Subcutaneous abdominal adipose tissue (tissue), 5 donors: Measurements from ENCODE around the gene IFRD2.

Experiments used
- H3K27ac ChIP-seq: one replicate; pipeline ENCODE4 v1.7.0; 2013; ENCODE audit warnings: low read depth, mild to moderate bottlenecking, inconsistent platforms, low read length, moderate library complexity
- H3K27me3 ChIP-seq, 5 donors: one replicate each; pipeline ENCODE4 v1.7.0; 2013; ENCODE audit warnings: low read length in 5 of 5, inconsistent platforms in 1 of 5; ENCODE audit not compliant: control insufficient read depth in 5 of 5, insufficient read depth in 4 of 5
- H3K36me3 ChIP-seq, 5 donors: one replicate each; pipeline ENCODE4 v1.7.0; 2013; ENCODE audit warnings: low read length in 5 of 5; ENCODE audit not compliant: control insufficient read depth in 5 of 5, insufficient read depth in 5 of 5
- H3K4me1 ChIP-seq, 5 donors: one replicate each; pipeline ENCODE4 v1.7.0; 2013; ENCODE audit warnings: low read length in 5 of 5, mild to moderate bottlenecking in 3 of 5, moderate library complexity in 1 of 5; ENCODE audit not compliant: control insufficient read depth in 5 of 5, insufficient read depth in 5 of 5
- H3K4me3 ChIP-seq, 5 donors: one replicate each; pipeline ENCODE4 v1.7.0; 2013; ENCODE audit warnings: low read length in 5 of 5, low read depth in 1 of 5
- H3K9ac ChIP-seq, 5 donors: one replicate each; pipeline ENCODE4 v1.7.0; 2013; ENCODE audit warnings: low read length in 5 of 5, mild to moderate bottlenecking in 4 of 5, moderate library complexity in 3 of 5
- H3K9me3 ChIP-seq, 5 donors: one replicate each; pipeline ENCODE4 v1.7.0; 2013; ENCODE audit warnings: low read length in 5 of 5; ENCODE audit not compliant: control insufficient read depth in 5 of 5
- donor health status: healthy.
- donor health status: healthy.
- donor health status: healthy.
- donor health status: healthy.
- donor health status: healthy.

Gene IFRD2

DNA sequence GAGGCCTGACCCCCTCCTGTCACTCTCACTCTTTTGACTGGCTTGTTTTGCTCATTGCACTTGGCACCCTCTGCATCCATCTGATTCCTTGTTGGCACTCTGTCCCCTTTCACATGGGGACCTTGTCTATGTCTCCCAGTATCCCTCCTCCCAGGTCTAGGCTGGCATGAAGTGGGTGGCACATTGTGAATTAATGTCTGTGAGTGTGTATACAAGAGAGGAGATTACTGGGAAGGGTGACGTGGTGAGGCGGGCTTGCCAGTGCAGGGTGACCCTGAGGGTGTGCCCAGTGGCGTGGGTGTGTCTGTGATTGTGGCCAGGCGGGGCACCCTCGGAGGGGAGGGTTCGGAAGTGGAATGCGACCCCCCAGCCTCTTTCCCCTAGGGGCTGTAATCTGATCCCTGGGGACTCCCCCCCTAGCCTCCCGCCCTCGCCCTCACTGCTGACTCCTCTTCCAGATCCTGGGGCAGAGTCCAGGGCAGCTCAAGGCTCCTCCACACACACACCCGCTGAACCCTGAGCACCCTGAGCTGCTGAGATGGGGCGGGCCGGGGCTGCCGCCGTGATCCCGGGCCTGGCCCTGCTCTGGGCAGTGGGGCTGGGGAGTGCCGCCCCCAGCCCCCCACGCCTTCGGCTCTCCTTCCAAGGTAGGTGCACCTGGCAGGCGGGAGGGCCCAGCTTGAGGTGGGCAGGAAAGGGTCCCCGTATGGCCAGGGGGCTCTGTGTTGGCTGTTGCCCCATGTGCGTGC lies 23.4 kb downstream of the IFRD2 start, which contains the start of gene SEMA3B:
SEMA3B (plus strand) TSS at position 445 of the 749 bp plus-strand sequence; CDS start at position 539, 94 bp downstream.
- Histone ChIP-seq H3K4me1 (peaks cover 20 to 94% (median 87%) of the 10 kb centered on the region in 5 donors), H3K27ac (peak within 1 kb of the TSS; percentile 83), H3K36me3 (no peaks in the 10 kb centered on the region), H3K27me3 (peaks cover 0 to 3% (median 0%) of the 10 kb centered on the region in 5 donors), H3K9me3 (no peaks in the 10 kb centered on the region), H3K9ac (peak within 1 kb of the TSS in 3 of 5 donors; percentile 49 to 82 (median 74)), H3K4me3 (peak within 1 kb of the TSS; percentile 48 to 74 (median 62))

DNA sequence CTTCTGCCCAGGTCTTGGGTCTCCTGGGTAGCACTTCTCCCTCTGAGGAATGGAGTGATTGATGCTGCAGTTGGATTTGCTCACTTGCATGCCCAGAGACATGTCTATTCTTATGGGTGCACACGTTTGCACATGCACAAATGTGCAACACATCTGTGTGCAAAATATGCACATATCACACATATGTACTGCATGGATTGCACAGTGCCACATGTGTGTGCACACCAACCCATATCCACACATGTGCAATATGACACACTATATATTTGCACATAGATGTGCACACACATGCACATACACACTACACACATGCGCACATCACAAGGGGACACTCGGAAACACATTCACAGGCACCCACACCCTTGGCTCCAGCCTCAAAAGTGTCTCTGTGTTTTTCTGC lies 24.0 kb downstream of the IFRD2 start:
- Histone ChIP-seq H3K9me3 (no peaks in the 10 kb centered on the region), H3K4me1 (peaks cover 20 to 94% (median 90%) of the 10 kb centered on the region in 5 donors), H3K4me3 (peak overlapping the region; percentile 7 to 69 (median 48)), H3K36me3 (no peaks in the 10 kb centered on the region), H3K27me3 (peaks cover 0 to 3% (median 0%) of the 10 kb centered on the region in 5 donors), H3K9ac (peak overlapping the region in 1 of 5 donors; percentile 74), H3K27ac (peak overlapping the region; percentile 83)

- Histone ChIP-seq H3K27ac (peak overlapping the region; percentile 83), H3K27me3 (peaks cover 0 to 3% (median 0%) of the 10 kb centered on the region in 5 donors), H3K36me3 (no peaks in the 10 kb centered on the region), H3K4me1 (peaks cover 20 to 97% (median 94%) of the 10 kb centered on the region in 5 donors), H3K9ac (peak overlapping the region in 4 of 5 donors; percentile 49 to 82 (median 72)), H3K4me3 (peak overlapping the region; percentile 48 to 69 (median 52)), H3K9me3 (no peaks in the 10 kb centered on the region)
These were observed 24.8 kb downstream of the IFRD2 start for GRCh38 chr3:50267280-50267913.

DNA sequence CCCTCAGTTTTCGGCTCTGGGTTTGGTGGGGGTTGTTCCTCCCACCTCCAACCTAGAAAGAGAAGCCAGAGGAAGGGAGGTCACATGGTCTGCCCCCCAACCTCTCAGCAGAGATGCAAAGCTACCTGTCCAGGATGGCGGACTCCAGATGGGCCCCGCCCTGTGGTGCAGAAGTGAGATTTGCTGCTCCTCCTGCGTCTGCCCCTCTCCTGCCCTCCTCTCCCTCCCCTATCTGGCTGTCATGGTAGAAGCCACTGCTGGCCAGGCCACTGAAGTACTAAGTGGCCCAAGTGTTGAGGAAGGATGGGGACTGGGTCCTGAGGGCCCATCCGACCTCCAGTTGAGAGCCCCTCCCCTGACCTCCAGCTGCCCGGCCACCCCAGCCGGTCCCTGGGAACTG lies 25.4 kb downstream of the IFRD2 start:
- Histone ChIP-seq H3K9ac (peak overlapping the region in 4 of 5 donors; percentile 34 to 82 (median 72)), H3K4me3 (peak overlapping the region; percentile 47 to 69 (median 52)), H3K27ac (peak overlapping the region; percentile 83), H3K9me3 (no peaks in the 10 kb centered on the region), H3K36me3 (no peaks in the 10 kb centered on the region), H3K4me1 (peaks cover 20 to 96% (median 92%) of the 10 kb centered on the region in 5 donors), H3K27me3 (peaks cover 0 to 3% (median 0%) of the 10 kb centered on the region in 5 donors)

DNA sequence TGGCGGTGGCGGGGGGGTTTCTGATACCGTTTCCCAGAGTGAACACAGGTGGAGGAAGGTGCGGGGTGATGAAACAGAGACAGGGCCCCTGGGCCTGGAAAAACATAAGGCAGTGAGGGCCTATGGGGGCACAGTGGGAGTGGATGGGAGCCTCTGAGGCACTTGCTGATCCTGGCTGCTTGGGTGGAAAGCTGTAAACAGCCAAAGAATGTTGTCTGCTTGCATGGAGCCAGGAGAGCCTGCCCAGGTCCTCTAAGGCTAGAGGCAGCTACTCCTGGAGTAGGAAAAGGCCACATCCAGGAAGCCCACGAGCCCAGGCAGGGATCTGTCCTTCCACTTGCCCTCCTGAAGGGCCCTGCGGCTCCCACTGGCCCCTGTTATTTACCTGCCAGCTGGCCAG lies 26.2 kb downstream of the IFRD2 start:
- peak overlapping the region in 4 of 5 donors; percentile 31 to 82 (median 54) for H3K9ac ChIP-seq
- H3K4me1 ChIP-seq: peaks cover 15 to 96% (median 91%) of the 10 kb centered on the region in 5 donors
- no peaks in the 10 kb centered on the region for H3K9me3 ChIP-seq
- H3K36me3 ChIP-seq: no peaks in the 10 kb centered on the region
- peak overlapping the region; percentile 83 for H3K27ac ChIP-seq
- H3K27me3 ChIP-seq: peaks cover 0 to 3% (median 0%) of the 10 kb centered on the region in 5 donors
- peak overlapping the region in 2 of 5 donors; percentile 1 to 42 for H3K4me3 ChIP-seq

DNA sequence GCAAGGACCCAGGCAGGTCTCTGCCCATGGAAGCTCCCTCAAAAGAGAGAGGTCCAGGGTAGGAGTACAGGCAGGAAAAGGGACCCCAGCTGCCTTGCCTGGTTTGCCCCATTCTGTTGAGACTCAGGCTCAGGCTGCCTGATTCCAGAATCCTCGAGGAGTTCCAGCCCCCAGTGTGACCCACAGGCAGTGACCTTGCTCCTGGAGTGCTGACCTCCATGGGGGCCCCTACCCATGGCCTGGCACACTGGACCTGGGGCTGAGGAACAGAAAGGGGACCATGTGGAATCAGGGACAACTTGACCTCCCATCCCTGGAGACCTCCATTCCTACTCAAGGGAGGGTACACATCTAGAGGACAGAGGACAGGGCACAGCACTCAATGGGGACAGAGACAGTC lies 26.7 kb downstream of the IFRD2 start:
- Histone ChIP-seq H3K4me1 (peaks cover 15 to 96% (median 91%) of the 10 kb centered on the region in 5 donors), H3K9ac (peak overlapping the region in 3 of 5 donors; percentile 31 to 82 (median 35)), H3K36me3 (no peaks in the 10 kb centered on the region), H3K4me3 (no peak overlapping the region), H3K27ac (peak overlapping the region; percentile 83), H3K9me3 (no peaks in the 10 kb centered on the region), H3K27me3 (peaks cover 0 to 3% (median 0%) of the 10 kb centered on the region in 5 donors)

DNA sequence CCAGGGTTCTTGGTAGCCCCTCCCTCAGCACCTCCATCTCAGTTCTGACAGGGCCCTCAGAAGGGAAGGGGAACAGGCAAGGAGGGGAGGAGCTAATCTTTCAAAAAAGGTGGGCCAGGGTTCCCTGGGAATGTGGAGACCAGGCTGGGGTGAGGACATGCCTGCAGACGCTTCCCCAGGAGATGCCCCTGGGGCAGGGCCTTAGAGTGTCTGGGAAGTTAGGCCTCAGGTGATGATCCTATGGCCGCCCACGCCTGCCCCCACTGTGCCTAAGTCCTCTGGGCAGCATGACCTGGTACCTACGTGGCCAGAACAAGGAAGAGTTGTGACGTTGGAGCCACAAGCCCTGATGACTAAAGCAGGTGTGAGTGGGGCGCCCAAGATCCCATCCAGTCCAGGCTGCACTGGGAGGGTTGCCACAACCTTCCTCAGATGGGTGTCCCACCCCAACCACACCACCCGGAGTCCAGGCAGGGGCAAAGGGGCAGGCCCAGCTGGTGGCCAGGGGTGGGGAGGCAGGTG lies 27.2 kb downstream of the IFRD2 start:
- H3K36me3 ChIP-seq: no peaks in the 10 kb centered on the region
- H3K4me3 ChIP-seq: no peak overlapping the region
- peaks cover 15 to 95% (median 90%) of the 10 kb centered on the region in 5 donors for H3K4me1 ChIP-seq
- peak overlapping the region; percentile 83 for H3K27ac ChIP-seq
- H3K27me3 ChIP-seq: peaks cover 0 to 3% (median 0%) of the 10 kb centered on the region in 5 donors
- H3K9me3 ChIP-seq: no peaks in the 10 kb centered on the region
- H3K9ac ChIP-seq: peak overlapping the region in 2 of 5 donors; percentile 35 to 82

GRCh38 chr3:50264383-50264963 lies 27.8 kb downstream of the IFRD2 start:
- Histone ChIP-seq H3K27me3 (peaks cover 0 to 3% (median 0%) of the 10 kb centered on the region in 5 donors), H3K9ac (peak overlapping the region in 2 of 5 donors; percentile 30 to 41), H3K4me3 (no peak overlapping the region), H3K9me3 (no peaks in the 10 kb centered on the region), H3K4me1 (peaks cover 15 to 94% (median 89%) of the 10 kb centered on the region in 5 donors), H3K36me3 (no peaks in the 10 kb centered on the region), H3K27ac (peak overlapping the region; percentile 83)

DNA sequence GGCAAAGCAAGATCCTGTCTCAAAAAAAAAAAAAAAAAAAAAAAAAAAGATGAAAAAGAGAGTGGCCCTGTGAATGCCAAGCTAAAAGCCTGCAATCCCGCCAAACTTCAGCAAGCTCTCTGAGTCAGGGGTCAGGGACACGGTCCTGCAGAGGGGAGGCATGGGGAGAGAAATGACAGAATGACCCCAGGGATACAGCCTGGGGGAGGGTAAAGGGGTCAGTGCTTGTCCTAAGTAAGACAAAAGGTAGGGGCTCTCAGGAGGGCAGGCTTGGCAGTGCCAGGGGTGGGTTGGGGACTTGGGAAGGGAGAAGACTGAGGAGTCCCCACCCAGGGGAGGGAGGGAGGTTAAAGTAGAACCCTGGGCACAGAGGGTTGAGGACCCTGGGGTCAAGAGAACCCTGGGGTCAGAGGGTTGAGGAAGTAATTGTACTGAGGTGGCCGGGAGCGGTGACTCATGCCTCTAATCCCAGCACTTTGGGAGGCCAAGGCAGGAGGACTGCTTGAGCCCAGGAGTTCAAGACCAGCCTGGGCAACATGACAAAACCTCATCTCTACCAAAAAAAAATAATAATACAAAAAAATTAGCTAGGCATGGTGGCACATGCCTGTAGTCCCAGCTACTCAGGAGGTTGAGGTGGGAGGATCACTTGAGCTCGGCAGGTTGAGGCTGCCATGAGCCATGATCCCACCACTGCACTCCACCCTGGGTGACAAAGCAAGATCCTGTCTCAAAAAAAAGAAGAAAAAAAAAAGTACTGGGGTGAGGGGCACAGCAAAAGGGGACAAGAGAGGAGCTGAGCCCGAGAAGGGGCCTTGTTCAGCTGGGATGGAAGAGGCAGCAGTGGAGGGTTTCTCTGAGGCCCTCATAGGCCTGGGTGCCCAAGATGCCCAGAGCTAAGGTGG lies 28.5 kb downstream of the IFRD2 start:
- peaks cover 14 to 90% (median 83%) of the 10 kb centered on the region in 5 donors for H3K4me1 ChIP-seq
- H3K9ac ChIP-seq: peak overlapping the region in 2 of 5 donors; percentile 30 to 41
- H3K36me3 ChIP-seq: peaks cover 0 to 4% (median 0%) of the 10 kb centered on the region in 5 donors
- H3K27ac ChIP-seq: peak overlapping the region; percentile 65
- no peaks in the 10 kb centered on the region for H3K9me3 ChIP-seq
- H3K27me3 ChIP-seq: peaks cover 0 to 3% (median 0%) of the 10 kb centered on the region in 5 donors
- H3K4me3 ChIP-seq: no peak overlapping the region
